ENCODE data around the gene DNTTIP2.
"Not testable (repeated sequence)": the region's sequence is repeated elsewhere in the genome, so short reads cannot be mapped to it uniquely, and the experiment has no call there.

DNTTIP2 gene

GRCh38 chr1:93878889-93879586, at the start of gene DNTTIP2:
TSS of gene DNTTIP2 (minus strand) at chr1:93879206. CDS start at chr1:93879148, 58 bp downstream.
- Histone ChIP-seq H3K4me1 (no peaks in the 10 kb centered on the region), H3K27me3 (ENCODE audit: control insufficient read depth, insufficient read depth, low read length) (no peaks in the 10 kb centered on the region), H3K79me2 (peaks cover 3% of the 10 kb centered on the region), H3K9ac (peak within 1 kb of the TSS; percentile 37), H3K27ac (peak within 1 kb of the TSS; percentile 90), H3K4me3 (ENCODE audit: low read depth, low read length) (peak within 1 kb of the TSS; percentile 78), H2AFZ (peak within 1 kb of the TSS; percentile 93), H3K36me3 (ENCODE audit: control insufficient read depth, insufficient read depth, low read length) (no peaks in the 10 kb centered on the region), H3K4me2 (ENCODE audit: low read length) (peak within 1 kb of the TSS; percentile 63), H3K9me3 (ENCODE audit: control insufficient read depth, low read length) (no peaks in the 10 kb centered on the region)
- TF ChIP-seq CTCF (IDR thresholded peaks at IDR 0.05) = no peak

GRCh38 chr1:93925206-93925605, 46.2 kb upstream of the DNTTIP2 start:
- no peak overlapping the region for H3K27ac ChIP-seq
- H3K79me2 ChIP-seq = no peaks in the 10 kb centered on the region
- H3K4me3 ChIP-seq (ENCODE audit: low read depth, low read length) = no peak overlapping the region
- no peaks in the 10 kb centered on the region for H3K36me3 ChIP-seq (ENCODE audit: control insufficient read depth, insufficient read depth, low read length)
- no peaks in the 10 kb centered on the region for H3K27me3 ChIP-seq (ENCODE audit: control insufficient read depth, insufficient read depth, low read length)
- TF ChIP-seq CTCF (IDR thresholded peaks at IDR 0.05) = no peak
- no peak overlapping the region for H2AFZ ChIP-seq
- H3K4me2 ChIP-seq (ENCODE audit: low read length) = no peak overlapping the region
- no peaks in the 10 kb centered on the region for H3K4me1 ChIP-seq
- no peak overlapping the region for H3K9ac ChIP-seq
- H3K9me3 ChIP-seq (ENCODE audit: control insufficient read depth, low read length) = no peaks in the 10 kb centered on the region

GRCh38 chr1:93919780-93920179, 40.8 kb upstream of the DNTTIP2 start:
- TF ChIP-seq CTCF (IDR thresholded peaks at IDR 0.05) = no peak
- H3K4me1 ChIP-seq = no peaks in the 10 kb centered on the region

GRCh38 chr1:93917302-93917701, 38.3 kb upstream of the DNTTIP2 start:
- Histone ChIP-seq H3K27ac (no peak overlapping the region), H3K27me3 (ENCODE audit: control insufficient read depth, insufficient read depth, low read length) (no peaks in the 10 kb centered on the region), H3K36me3 (ENCODE audit: control insufficient read depth, insufficient read depth, low read length) (no peaks in the 10 kb centered on the region), H3K4me1 (no peaks in the 10 kb centered on the region), H3K9me3 (ENCODE audit: control insufficient read depth, low read length) (no peaks in the 10 kb centered on the region), H3K79me2 (no peaks in the 10 kb centered on the region), H2AFZ (no peak overlapping the region), H3K4me3 (ENCODE audit: low read depth, low read length) (no peak overlapping the region), H3K4me2 (ENCODE audit: low read length) (no peak overlapping the region), H3K9ac (no peak overlapping the region)
- TF ChIP-seq CTCF (IDR thresholded peaks at IDR 0.05) = no peak

More at GRCh38 chr1:93919780-93920179, 40.8 kb upstream of the DNTTIP2 start:
- Histone ChIP-seq H3K4me2 (ENCODE audit: low read length) (no peak overlapping the region), H3K9ac (no peak overlapping the region), H3K27me3 (ENCODE audit: control insufficient read depth, insufficient read depth, low read length) (no peaks in the 10 kb centered on the region), H3K9me3 (ENCODE audit: control insufficient read depth, low read length) (no peaks in the 10 kb centered on the region), H3K27ac (no peak overlapping the region), H2AFZ (no peak overlapping the region), H3K36me3 (ENCODE audit: control insufficient read depth, insufficient read depth, low read length) (no peaks in the 10 kb centered on the region), H3K79me2 (no peaks in the 10 kb centered on the region), H3K4me3 (ENCODE audit: low read depth, low read length) (no peak overlapping the region)

GRCh38 chr1:93910880-93911279, 31.9 kb upstream of the DNTTIP2 start:
- not testable (repeated sequence) for H3K9ac ChIP-seq; H3K36me3 ChIP-seq (ENCODE audit: control insufficient read depth, insufficient read depth, low read length); H3K4me2 ChIP-seq (ENCODE audit: low read length); H2AFZ ChIP-seq; H3K4me3 ChIP-seq (ENCODE audit: low read depth, low read length); H3K27me3 ChIP-seq (ENCODE audit: control insufficient read depth, insufficient read depth, low read length); H3K9me3 ChIP-seq (ENCODE audit: control insufficient read depth, low read length); H3K79me2 ChIP-seq; H3K27ac ChIP-seq; H3K4me1 ChIP-seq
